ENCODE data around the gene CDC42SE2.
A peak's percentile ranks its signal among the peaks of the same experiment; 100 is the strongest.
"Not testable (repeated sequence)": the region's sequence is repeated elsewhere in the genome, so short reads cannot be mapped to it uniquely, and the experiment has no call there.

CDC42SE2 gene

GRCh38 chr5:131250751-131251475 is 12.9 kb upstream of the CDC42SE2 start:
- DNase-seq (ENCODE audit: low read depth) = no peak

GRCh38 chr5:131252824-131253171 is 11.1 kb upstream of the CDC42SE2 start:
- peak; percentile 65 for DNase-seq (ENCODE audit: low read depth)

- not testable (repeated sequence) for DNase-seq (ENCODE audit: low read depth)
These were observed 9.8 kb upstream of the CDC42SE2 start for GRCh38 chr5:131254025-131254424.

GRCh38 chr5:131254741-131255140 is 9.1 kb upstream of the CDC42SE2 start:
- DNase-seq (ENCODE audit: low read depth) = no peak

- no peak for DNase-seq (ENCODE audit: low read depth)
These were observed 7.4 kb upstream of the CDC42SE2 start for GRCh38 chr5:131256507-131256823.

- no peak for DNase-seq (ENCODE audit: low read depth)
These were observed 5.1 kb upstream of the CDC42SE2 start for GRCh38 chr5:131258733-131259132.

- DNase-seq (ENCODE audit: low read depth) = no peak
These were observed 4.5 kb upstream of the CDC42SE2 start for GRCh38 chr5:131259326-131259725.

- DNase-seq (ENCODE audit: low read depth) = no peak
These were observed 3.0 kb upstream of the CDC42SE2 start for GRCh38 chr5:131260895-131261294.

- DNase-seq (ENCODE audit: low read depth) = no peak
These were observed 2.4 kb upstream of the CDC42SE2 start for GRCh38 chr5:131261483-131261882.

GRCh38 chr5:131262953-131263541 is 806 bp upstream of the CDC42SE2 start:
- DNase-seq (ENCODE audit: low read depth) = no peak

- DNase-seq (ENCODE audit: low read depth) = peak; percentile 29
These were observed 722 bp downstream of the CDC42SE2 start for GRCh38 chr5:131264451-131265099.

GRCh38 chr5:131265311-131265803 is 1.5 kb downstream of the CDC42SE2 start:
- DNase-seq (ENCODE audit: low read depth) = no peak

GRCh38 chr5:131266370-131267060 is 2.7 kb downstream of the CDC42SE2 start:
- DNase-seq (ENCODE audit: low read depth) = no peak

- no peak for DNase-seq (ENCODE audit: low read depth)
These were observed 5.0 kb downstream of the CDC42SE2 start for GRCh38 chr5:131268758-131269370.

- no peak for DNase-seq (ENCODE audit: low read depth)
These were observed 7.0 kb downstream of the CDC42SE2 start for GRCh38 chr5:131270809-131271208.

GRCh38 chr5:131271888-131272287 is 8.0 kb downstream of the CDC42SE2 start:
- not testable (repeated sequence) for DNase-seq (ENCODE audit: low read depth)

GRCh38 chr5:131272307-131272706 is 8.5 kb downstream of the CDC42SE2 start:
- DNase-seq (ENCODE audit: low read depth) = no peak

- no peak for DNase-seq (ENCODE audit: low read depth)
These were observed 8.9 kb downstream of the CDC42SE2 start for GRCh38 chr5:131272724-131273123.

- DNase-seq (ENCODE audit: low read depth) = no peak
These were observed 10.6 kb downstream of the CDC42SE2 start for GRCh38 chr5:131274326-131275063.

- no peak for DNase-seq (ENCODE audit: low read depth)
These were observed 12.2 kb downstream of the CDC42SE2 start for GRCh38 chr5:131276072-131276471.

- no peak for DNase-seq (ENCODE audit: low read depth)
These were observed 13.6 kb downstream of the CDC42SE2 start for GRCh38 chr5:131277447-131277846.

All from activated T-helper 9 cell treated with anti-CD3 and anti-CD28 coated beads, Interleukin-2, amount 50 U/mL, for 16 hours (primary cell).